Amniotic epithelial cell (primary cell): ENCODE data around the gene COX7A2.
A peak's percentile ranks its signal among the peaks of the same experiment; 100 is the strongest.

Experiments
- DNase-seq: peaks from one replicate; pipeline ENCODE4 v3.0.0-alpha.2; 2010; ENCODE audit warnings: low read depth

The COX7A2 gene

GRCh38 chr6:75243333-75244062 lies at the start of gene COX7A2:
Gene COX7A2, minus strand, starts transcription at chr6:75243801. Its CDS starts 67 bp downstream, at chr6:75243734.
- peak; percentile 99 for DNase-seq

- DNase-seq, result no peak
These were observed 49.0 kb upstream of the COX7A2 start for GRCh38 chr6:75292555-75292954.

GRCh38 chr6:75291744-75292143 lies 48.1 kb upstream of the COX7A2 start:
- DNase-seq, result no peak

GRCh38 chr6:75291331-75291730 lies 47.7 kb upstream of the COX7A2 start:
- no peak for DNase-seq

- no peak for DNase-seq
These were observed 46.7 kb upstream of the COX7A2 start for GRCh38 chr6:75290136-75290945.

GRCh38 chr6:75288023-75288422 lies 44.4 kb upstream of the COX7A2 start:
- no peak for DNase-seq

GRCh38 chr6:75287424-75287823 lies 43.8 kb upstream of the COX7A2 start:
- no peak for DNase-seq

GRCh38 chr6:75286955-75287354 lies 43.4 kb upstream of the COX7A2 start:
- DNase-seq, result no peak

- no peak for DNase-seq
These were observed 41.7 kb upstream of the COX7A2 start for GRCh38 chr6:75285283-75285639.

- peak; percentile 99 for DNase-seq
These were observed 41.2 kb upstream of the COX7A2 start, which contains the start of gene TMEM30A for GRCh38 chr6:75284632-75285282. Gene TMEM30A, minus strand, starts transcription at chr6:75284792. Its CDS starts 154 bp downstream, at chr6:75284638.

- DNase-seq, result peak; percentile 19
These were observed 40.5 kb upstream of the COX7A2 start for GRCh38 chr6:75283907-75284631.

- no peak for DNase-seq
These were observed 39.1 kb upstream of the COX7A2 start for GRCh38 chr6:75282706-75283105.

- DNase-seq, result no peak
These were observed 38.1 kb upstream of the COX7A2 start for GRCh38 chr6:75281653-75282052.

- DNase-seq, result no peak
These were observed 36.7 kb upstream of the COX7A2 start for GRCh38 chr6:75280131-75280855.

GRCh38 chr6:75279418-75279817 lies 35.8 kb upstream of the COX7A2 start:
- DNase-seq, result no peak

- no peak for DNase-seq
These were observed 35.0 kb upstream of the COX7A2 start for GRCh38 chr6:75278474-75279077.

- peak; percentile 90 for DNase-seq
These were observed 31.5 kb upstream of the COX7A2 start for GRCh38 chr6:75275067-75275466.

- DNase-seq, result peak; percentile 65
These were observed 29.4 kb upstream of the COX7A2 start for GRCh38 chr6:75273009-75273408.

- peak; percentile 59 for DNase-seq
These were observed 28.7 kb upstream of the COX7A2 start for GRCh38 chr6:75272145-75272840.

- DNase-seq, result no peak
These were observed 25.4 kb upstream of the COX7A2 start for GRCh38 chr6:75268988-75269354.
